Stimulated activated CD4-positive, alpha-beta T cell treated with anti-CD3 and anti-CD28 coated beads, Interleukin-12 subunit alpha, Interleukin-12 subunit beta, amount 100 ng/mL, for 4 hours (primary cell): ENCODE data around the gene DNAJC5G.

ENCODE experiments used
- DNase-seq: peaks from one replicate; pipeline ENCODE4 v3.0.0-alpha.2; 2020

Gene DNAJC5G, protein sequence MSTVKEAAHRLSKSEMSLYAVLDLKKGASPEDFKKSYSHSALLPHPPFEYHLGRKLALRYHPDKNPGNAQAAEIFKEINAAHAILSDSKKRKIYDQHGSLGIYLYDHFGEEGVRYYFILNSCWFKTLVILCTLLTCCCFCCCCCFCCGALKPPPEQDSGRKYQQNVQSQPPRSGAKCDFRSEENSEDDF

GRCh38 chr2:27275211-27276150, at the start of gene DNAJC5G:
Gene DNAJC5G, plus strand, starts transcription at chr2:27275433. Its CDS starts 1,296 bp downstream, at chr2:27276729.
- DNase-seq, result no peak

DNA sequence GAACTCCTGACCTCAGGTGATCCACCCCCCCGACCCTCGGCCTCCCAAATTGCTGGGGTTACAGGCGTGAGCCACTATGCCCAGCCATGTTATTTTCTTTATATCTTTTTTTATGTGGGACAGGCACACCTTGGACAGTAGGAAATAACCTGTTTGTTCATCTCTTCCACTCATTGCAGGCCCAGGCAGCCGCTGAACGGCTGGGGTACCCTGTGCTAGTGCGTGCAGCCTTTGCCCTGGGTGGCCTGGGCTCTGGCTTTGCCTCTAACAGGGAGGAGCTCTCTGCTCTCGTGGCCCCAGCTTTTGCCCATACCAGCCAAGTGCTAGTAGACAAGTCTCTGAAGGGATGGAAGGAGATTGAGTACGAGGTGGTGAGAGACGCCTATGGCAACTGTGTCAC, 49.7 kb upstream of the DNAJC5G start:
- no peak for DNase-seq

DNA sequence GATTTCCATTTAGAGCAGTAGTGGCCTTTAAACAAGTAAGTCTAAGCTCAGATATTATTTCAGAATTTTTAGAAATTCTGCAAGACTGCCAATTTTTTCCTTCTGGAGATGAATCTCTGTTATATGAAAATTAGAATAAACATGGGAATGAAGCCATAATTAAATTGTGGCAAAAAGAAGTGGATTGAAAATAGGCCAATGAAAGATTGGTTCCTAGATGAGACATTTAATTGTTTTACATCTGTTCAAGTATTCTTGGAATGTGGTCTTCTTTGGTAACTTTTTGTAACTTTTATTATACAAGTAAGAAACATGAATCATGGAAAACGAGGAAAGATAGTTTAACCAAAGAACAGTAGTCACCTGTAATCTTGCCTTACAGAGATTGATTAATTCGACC, 47.7 kb upstream of the DNAJC5G start:
- no peak for DNase-seq

GRCh38 chr2:27231921-27232320, 43.3 kb upstream of the DNAJC5G start:
- no peak for DNase-seq

- DNase-seq, result no peak
Observed at GRCh38 chr2:27233341-27233740, 41.9 kb upstream of the DNAJC5G start.

DNA sequence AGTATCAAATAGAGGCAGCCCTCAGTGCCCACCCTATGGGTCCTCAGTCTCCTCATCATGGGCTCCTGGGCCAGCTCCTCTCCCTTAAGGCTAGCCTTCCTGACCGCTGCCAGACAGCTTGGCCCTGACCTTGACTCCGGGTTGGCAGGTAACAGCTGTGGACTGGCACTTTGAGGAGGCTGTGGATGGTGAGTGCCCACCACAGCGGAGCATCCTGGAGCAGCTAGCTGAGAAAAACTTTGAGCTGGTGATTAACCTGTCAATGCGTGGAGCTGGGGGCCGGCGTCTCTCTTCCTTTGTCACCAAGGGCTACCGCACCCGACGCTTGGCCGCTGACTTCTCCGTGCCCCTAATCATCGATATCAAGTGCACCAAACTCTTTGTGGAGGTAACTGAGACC, 39.1 kb upstream of the DNAJC5G start:
- DNase-seq, result no peak

DNA sequence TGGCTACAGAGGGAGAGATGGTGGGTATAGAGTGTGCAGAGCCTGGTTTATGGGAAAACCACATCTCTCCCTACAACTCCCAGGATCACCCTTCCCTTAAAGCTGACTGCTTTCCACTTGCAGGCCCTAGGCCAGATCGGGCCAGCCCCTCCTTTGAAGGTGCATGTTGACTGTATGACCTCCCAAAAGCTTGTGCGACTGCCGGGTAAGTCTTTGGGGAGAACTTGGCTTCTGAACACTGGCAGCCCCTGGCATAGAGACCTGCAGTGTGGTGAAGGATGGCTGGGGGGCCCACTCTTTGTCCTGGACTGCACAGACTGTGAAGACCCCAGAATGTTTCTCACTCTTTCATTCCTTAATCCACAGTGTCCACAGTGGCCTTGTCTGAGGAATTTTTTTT, 38.6 kb upstream of the DNAJC5G start:
- no peak for DNase-seq

DNA sequence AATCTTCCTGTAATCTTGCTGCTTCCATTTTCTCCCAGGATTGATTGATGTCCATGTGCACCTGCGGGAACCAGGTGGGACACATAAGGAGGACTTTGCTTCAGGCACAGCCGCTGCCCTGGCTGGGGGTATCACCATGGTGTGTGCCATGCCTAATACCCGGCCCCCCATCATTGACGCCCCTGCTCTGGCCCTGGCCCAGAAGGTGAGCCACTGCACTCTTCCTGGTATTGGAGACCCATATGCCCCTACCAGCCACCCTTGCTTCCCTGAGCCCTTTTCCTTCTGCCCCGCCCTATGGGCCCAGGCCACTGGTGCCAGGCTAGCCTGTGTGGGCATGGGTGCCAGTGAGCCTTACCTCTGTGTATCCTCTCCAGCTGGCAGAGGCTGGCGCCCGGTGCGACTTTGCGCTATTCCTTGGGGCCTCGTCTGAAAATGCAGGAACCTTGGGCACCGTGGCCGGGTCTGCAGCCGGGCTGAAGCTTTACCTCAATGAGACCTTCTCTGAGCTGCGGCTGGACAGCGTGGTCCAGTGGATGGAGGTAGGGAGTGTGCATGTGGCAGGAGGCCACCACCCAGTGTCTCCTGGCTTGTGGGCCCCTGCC, 37.8 kb upstream of the DNAJC5G start:
- DNase-seq, result no peak

- DNase-seq, result no peak
Observed at GRCh38 chr2:27238976-27239375, 36.3 kb upstream of the DNAJC5G start.

DNA sequence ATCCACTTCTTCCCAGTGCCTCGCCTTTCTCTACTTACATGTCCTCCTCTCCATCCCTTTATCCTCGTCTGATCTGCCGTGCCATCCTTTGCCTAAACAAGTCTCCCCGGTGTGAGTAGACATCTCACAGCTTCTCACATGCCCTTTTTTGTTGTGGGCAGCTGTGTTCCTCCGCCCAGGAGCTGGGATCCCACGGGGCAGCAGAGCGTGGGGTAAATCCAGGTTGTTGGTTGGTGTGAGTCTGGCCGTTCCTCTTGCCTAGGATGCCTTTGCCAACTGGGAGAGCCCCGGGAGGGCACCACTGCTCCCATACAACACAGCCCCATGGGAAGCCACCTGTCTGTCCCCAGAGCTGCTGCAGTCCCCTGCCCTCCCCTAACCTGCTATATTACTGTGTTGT, 34.8 kb upstream of the DNAJC5G start:
- no peak for DNase-seq

DNA sequence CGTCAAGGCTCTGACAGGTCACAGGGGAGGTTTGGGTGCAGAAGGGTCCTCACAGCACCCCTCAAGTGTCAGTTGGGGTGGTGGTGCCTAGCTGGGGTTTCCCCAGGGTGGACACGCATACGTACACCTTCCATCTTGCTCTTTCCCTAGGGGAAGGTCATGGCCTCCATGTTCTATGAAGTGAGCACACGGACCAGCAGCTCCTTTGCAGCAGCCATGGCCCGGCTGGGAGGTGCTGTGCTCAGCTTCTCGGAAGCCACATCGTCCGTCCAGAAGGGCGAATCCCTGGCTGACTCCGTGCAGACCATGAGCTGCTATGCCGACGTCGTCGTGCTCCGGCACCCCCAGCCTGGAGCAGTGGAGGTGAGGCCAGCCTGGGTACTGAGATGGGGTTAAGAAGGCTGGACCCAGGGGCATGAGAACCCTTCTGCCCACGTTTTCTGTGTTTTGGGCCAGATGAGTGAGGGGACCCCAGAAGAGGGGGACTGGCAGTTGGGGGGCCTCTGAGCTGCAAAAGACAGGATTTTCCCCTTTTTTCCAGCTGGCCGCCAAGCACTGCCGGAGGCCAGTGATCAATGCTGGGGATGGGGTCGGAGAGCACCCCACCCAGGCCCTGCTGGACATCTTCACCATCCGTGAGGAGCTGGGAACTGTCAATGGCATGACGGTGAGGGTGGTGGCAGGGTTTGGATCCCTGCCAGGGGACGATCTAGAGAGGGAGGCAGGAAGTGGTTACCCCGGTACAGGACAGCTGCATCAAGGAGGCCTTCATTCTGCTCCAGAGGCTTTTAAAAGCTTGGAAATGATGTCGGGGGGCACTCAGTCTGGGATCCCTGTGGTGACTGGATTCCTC, 33.2 kb upstream of the DNAJC5G start:
- no peak for DNase-seq

DNA sequence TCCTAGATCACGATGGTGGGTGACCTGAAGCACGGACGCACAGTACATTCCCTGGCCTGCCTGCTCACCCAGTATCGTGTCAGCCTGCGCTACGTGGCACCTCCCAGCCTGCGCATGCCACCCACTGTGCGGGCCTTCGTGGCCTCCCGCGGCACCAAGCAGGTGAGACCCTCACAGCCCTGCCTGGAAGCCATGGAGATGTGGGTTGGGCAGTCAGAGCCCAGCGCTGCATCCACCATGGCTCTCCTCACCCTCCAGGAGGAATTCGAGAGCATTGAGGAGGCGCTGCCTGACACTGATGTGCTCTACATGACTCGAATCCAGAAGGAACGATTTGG, 32.6 kb upstream of the DNAJC5G start:
- no peak for DNase-seq

- DNase-seq, result no peak
Observed at GRCh38 chr2:27243391-27244130, 31.7 kb upstream of the DNAJC5G start.

GRCh38 chr2:27245116-27245515, 30.1 kb upstream of the DNAJC5G start:
- no peak for DNase-seq

- no peak for DNase-seq
Observed at GRCh38 chr2:27245626-27246025, 29.6 kb upstream of the DNAJC5G start.

GRCh38 chr2:27247893-27248292, 27.3 kb upstream of the DNAJC5G start:
- DNase-seq, result no peak

GRCh38 chr2:27249159-27249890, 25.9 kb upstream of the DNAJC5G start:
- DNase-seq, result no peak

GRCh38 chr2:27249891-27250651, 25.2 kb upstream of the DNAJC5G start:
- DNase-seq, result peak; percentile 45

DNA sequence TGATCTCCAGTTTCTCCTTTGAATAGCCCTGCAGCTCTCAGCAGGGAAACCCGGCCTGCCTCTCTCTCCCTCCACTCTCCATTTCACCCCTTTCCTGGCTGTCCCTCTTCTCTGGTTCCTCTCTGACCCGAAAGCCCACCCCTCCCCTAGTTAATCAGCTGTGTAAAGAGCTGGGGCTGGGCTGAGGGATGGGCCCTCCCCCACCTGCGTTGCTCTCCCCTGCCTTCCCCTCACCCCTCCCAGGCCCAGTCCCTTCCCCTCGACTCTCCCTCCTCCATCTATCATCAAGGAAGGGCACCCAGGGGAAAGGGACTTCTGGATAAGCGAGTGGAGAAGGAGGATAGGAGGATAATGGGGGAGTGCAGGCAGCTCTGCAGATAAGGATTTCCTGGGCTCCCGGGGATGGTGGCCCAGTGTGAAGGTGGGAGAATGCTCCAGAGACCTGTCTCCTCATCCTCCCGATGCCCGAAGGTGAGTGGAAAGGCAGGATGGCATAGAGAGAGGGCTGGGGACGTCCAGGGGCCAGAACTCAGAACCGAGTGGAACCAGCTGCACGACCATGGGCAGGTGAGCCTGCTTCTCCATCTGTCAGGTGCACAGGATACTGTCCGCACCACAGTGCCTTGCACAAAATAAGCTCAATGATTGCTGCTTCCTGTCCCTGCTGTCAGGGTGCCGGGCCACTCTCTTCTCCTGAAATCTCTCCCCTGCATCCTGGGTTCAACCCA, 24.4 kb upstream of the DNAJC5G start:
- DNase-seq, result no peak

GRCh38 chr2:27251766-27252165, 23.5 kb upstream of the DNAJC5G start:
- DNase-seq, result no peak
